Immature natural killer cell (primary cell): ENCODE measurements around the gene PRKG1. TPM values are rescaled to one million over a fixed set of nuclear protein-coding genes. Genes with fewer than 3 reads are reported as not detected.
"Not testable (repeated sequence)": the region's sequence is repeated elsewhere in the genome, so short reads cannot be mapped to it uniquely, and the experiment has no call there.

ENCODE experiments used
- DNase-seq, 3 donors: peaks; one replicate each; pipeline ENCODE4 v3.0.0; 2022; ENCODE audit warnings: mixed read lengths in 1 of 3
- H3K27ac Mint-ChIP-seq, 6 donors: one replicate each; pipeline ENCODE4 v1.8.0; 2020; ENCODE audit warnings: mixed read lengths in 6 of 6, mild to moderate bottlenecking in 5 of 6, inconsistent platforms in 4 of 6, moderate library complexity in 3 of 6
- H3K27me3 Mint-ChIP-seq, 3 donors: one replicate each; pipeline ENCODE4 v1.8.0; 2020 to 2021; ENCODE audit warnings: low read depth in 3 of 3, mild to moderate bottlenecking in 3 of 3, mixed read lengths in 3 of 3, moderate library complexity in 3 of 3, inconsistent platforms in 1 of 3
- H3K36me3 Mint-ChIP-seq, 3 donors: one replicate each; pipeline ENCODE4 v1.8.0; 2020; ENCODE audit warnings: mixed read lengths in 3 of 3, inconsistent platforms in 2 of 3, mild to moderate bottlenecking in 2 of 3
- H3K4me1 Mint-ChIP-seq, 2 donors: one replicate each; pipeline ENCODE4 v1.8.0; 2020; ENCODE audit warnings: inconsistent platforms in 2 of 2, mild to moderate bottlenecking in 2 of 2, mixed read lengths in 2 of 2, moderate library complexity in 1 of 2
- H3K4me3 Mint-ChIP-seq, 5 donors: one replicate each; pipeline ENCODE4 v1.8.0; 2020; ENCODE audit warnings: mild to moderate bottlenecking in 5 of 5, mixed read lengths in 5 of 5, inconsistent platforms in 3 of 5, moderate library complexity in 3 of 5
- H3K9me3 Mint-ChIP-seq, 6 donors: one replicate each; pipeline ENCODE4 v1.8.0; 2020; ENCODE audit warnings: mild to moderate bottlenecking in 6 of 6, mixed read lengths in 6 of 6, inconsistent platforms in 4 of 6, moderate library complexity in 3 of 6
- polyA plus RNA-seq, 3 donors: library from polyadenylated mRNA; unstranded; fragments of 300-500 nt; fragmentation: Illumina TruSeq; gene quantifications; one replicate each; pipeline ENCODE4 v1.2.3, GENCODE V29; 2021

The PRKG1 gene
- polyA plus RNA-seq, 3 donors from 2014 or later = 0.46 TPM; not detected in 2

DNA sequence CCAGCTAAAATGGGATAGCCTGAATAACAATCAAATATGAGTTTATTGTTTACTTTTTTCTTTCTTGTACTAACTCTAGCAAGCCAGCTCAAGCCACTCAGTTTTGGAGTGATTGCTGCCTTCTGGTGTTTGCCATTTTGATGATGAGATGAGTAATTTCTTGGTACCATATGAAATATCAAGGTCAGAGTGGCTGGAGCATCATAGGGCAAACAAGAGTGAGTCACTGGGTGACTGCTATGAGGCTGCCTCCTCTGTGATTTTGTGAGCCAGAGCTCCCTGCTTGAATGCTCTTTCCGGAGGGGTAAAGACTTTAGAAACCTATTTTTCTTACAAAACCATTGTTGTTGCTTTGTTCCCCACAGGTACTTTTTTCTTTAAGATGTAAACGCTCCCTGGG is 295.6 kb downstream of the PRKG1 start:
- Mint-ChIP-seq H3K27ac (no peak overlapping the region), H3K4me1 (no peaks in the 10 kb centered on the region), H3K27me3 (peaks cover 2 to 5% (median 2%) of the 10 kb centered on the region in 3 donors), H3K36me3 (peaks cover 0 to 4% (median 0%) of the 10 kb centered on the region in 3 donors), H3K4me3 (no peak overlapping the region), H3K9me3 (no peaks in the 10 kb centered on the region)
- DNase-seq = no peak

GRCh38 chr10:51371743-51372142 is 297.5 kb downstream of the PRKG1 start:
- Mint-ChIP-seq H3K9me3 (no peaks in the 10 kb centered on the region), H3K36me3 (peaks cover 0 to 4% (median 0%) of the 10 kb centered on the region in 3 donors), H3K27ac (no peak overlapping the region), H3K27me3 (peaks cover 0 to 3% (median 2%) of the 10 kb centered on the region in 3 donors), H3K4me3 (no peak overlapping the region), H3K4me1 (no peaks in the 10 kb centered on the region)
- DNase-seq = no peak

- H3K27ac Mint-ChIP-seq = no peak overlapping the region
- H3K4me1 Mint-ChIP-seq = no peaks in the 10 kb centered on the region
- H3K9me3 Mint-ChIP-seq = peaks cover 0 to 4% (median 0%) of the 10 kb centered on the region in 6 donors
- DNase-seq = no peak
- peaks cover 0 to 2% (median 0%) of the 10 kb centered on the region in 3 donors for H3K27me3 Mint-ChIP-seq
- no peaks in the 10 kb centered on the region for H3K36me3 Mint-ChIP-seq
- H3K4me3 Mint-ChIP-seq = no peak overlapping the region
These were observed 301.5 kb downstream of the PRKG1 start for GRCh38 chr10:51375790-51376189.

GRCh38 chr10:51377070-51377931 is 303.0 kb downstream of the PRKG1 start:
- DNase-seq = no peak
- H3K36me3 Mint-ChIP-seq = no peaks in the 10 kb centered on the region
- peaks cover 0 to 4% (median 0%) of the 10 kb centered on the region in 6 donors for H3K9me3 Mint-ChIP-seq
- peaks cover 0 to 2% (median 0%) of the 10 kb centered on the region in 3 donors for H3K27me3 Mint-ChIP-seq
- H3K4me3 Mint-ChIP-seq = no peak overlapping the region
- H3K27ac Mint-ChIP-seq = no peak overlapping the region
- no peaks in the 10 kb centered on the region for H3K4me1 Mint-ChIP-seq

- peaks cover 0 to 2% (median 1%) of the 10 kb centered on the region in 3 donors for H3K27me3 Mint-ChIP-seq
- no peak overlapping the region for H3K4me3 Mint-ChIP-seq
- H3K36me3 Mint-ChIP-seq = no peaks in the 10 kb centered on the region
- peaks cover 0 to 5% (median 0%) of the 10 kb centered on the region in 6 donors for H3K9me3 Mint-ChIP-seq
- no peak overlapping the region for H3K27ac Mint-ChIP-seq
- H3K4me1 Mint-ChIP-seq = no peaks in the 10 kb centered on the region
- DNase-seq = no peak
These were observed 303.8 kb downstream of the PRKG1 start for GRCh38 chr10:51377932-51378599.

- Mint-ChIP-seq H3K36me3 (no peaks in the 10 kb centered on the region), H3K9me3 (peaks cover 0 to 5% (median 0%) of the 10 kb centered on the region in 6 donors), H3K4me3 (no peak overlapping the region), H3K27ac (no peak overlapping the region), H3K4me1 (no peaks in the 10 kb centered on the region), H3K27me3 (peaks cover 0 to 7% (median 2%) of the 10 kb centered on the region in 3 donors)
- DNase-seq = no peak
These were observed 307.9 kb downstream of the PRKG1 start for GRCh38 chr10:51382181-51382580.

- Mint-ChIP-seq H3K4me1 (no peaks in the 10 kb centered on the region), H3K27ac (no peak overlapping the region), H3K27me3 (peaks cover 2 to 7% (median 2%) of the 10 kb centered on the region in 3 donors), H3K9me3 (peaks cover 0 to 5% (median 0%) of the 10 kb centered on the region in 6 donors), H3K36me3 (no peaks in the 10 kb centered on the region), H3K4me3 (no peak overlapping the region)
- DNase-seq = no peak
These were observed 310.7 kb downstream of the PRKG1 start for GRCh38 chr10:51384971-51385370.

DNA sequence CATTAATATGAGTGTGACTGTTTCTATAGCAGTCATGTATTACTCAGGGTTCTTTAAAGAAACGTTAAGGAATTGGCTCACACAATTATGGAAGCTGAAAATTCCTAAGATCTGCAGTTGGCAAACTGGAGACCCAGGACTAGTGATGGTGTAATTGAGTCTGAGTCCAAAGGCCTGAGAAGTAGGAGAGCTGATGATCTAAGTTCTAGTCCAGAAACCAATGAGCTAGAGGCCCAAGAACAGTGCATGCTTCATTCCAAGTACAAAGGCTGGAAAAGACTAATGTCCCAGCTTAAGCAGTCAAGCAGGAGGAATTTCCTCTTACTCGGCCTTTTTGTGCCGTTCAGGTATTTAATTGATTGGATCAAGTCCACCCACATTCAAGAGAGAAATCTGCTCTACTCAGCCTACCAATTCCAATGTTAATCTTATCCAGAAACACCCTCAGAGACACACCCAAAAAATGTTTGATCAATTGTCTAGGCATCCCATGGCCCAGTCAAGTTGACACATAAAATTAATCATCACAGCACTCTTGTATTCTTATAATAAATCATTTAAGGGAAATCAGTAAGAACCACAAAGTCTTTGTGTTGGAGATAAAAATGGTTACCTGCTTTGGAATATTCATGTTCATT is 312.1 kb downstream of the PRKG1 start:
- H3K27me3 Mint-ChIP-seq = peaks cover 0 to 7% (median 2%) of the 10 kb centered on the region in 3 donors
- H3K4me3 Mint-ChIP-seq = no peak overlapping the region
- H3K27ac Mint-ChIP-seq = no peak overlapping the region
- H3K4me1 Mint-ChIP-seq = no peaks in the 10 kb centered on the region
- DNase-seq = no peak
- H3K36me3 Mint-ChIP-seq = no peaks in the 10 kb centered on the region
- H3K9me3 Mint-ChIP-seq = peaks cover 0 to 3% (median 0%) of the 10 kb centered on the region in 6 donors

DNA sequence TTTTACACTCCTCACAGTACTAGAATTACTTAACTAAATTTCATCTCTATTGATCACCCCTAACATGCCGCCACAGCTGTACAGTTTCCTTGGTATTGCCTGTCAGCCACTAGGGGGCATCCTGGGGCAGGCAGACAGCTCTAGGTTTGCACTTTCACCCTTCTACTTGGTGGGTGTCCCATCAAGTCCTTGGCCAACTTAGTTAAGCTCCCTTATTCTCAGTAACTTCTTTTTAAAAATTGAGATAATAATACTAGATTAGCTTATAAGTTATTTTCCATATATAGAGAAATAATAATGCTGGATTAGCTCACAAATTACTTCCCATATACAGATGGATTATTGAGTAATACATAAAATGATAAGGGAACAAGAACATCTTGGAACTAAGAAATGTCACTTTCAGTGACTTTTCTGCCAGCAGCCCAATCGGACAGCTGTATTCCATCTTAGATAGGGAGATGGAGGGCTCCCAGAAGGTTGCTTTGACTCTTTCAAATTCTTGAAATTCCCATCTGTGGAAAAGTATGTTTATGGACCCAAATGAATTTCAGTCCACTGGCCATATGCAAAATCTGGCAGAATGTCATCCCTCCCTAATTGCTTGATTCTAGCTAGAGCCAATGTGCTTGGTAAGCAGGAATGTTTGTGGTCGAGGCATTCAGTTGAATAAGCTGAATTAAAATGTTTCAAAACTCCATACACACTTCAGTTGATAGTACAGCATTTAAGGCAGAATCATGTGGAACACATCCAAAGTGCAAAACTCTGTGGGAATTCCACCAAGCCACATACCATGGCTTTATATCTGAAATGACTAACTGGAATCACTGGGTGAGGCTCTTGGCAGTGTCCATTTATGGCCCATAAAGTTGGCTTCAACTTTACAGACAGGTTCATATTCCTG is 315.4 kb downstream of the PRKG1 start:
- peaks cover 0 to 2% (median 1%) of the 10 kb centered on the region in 3 donors for H3K27me3 Mint-ChIP-seq
- peaks cover 0 to 2% (median 0%) of the 10 kb centered on the region in 6 donors for H3K9me3 Mint-ChIP-seq
- no peaks in the 10 kb centered on the region for H3K36me3 Mint-ChIP-seq
- H3K4me1 Mint-ChIP-seq = no peaks in the 10 kb centered on the region
- DNase-seq = peak in 2 of 3 donors; percentile 4 to 5
- no peak overlapping the region for H3K27ac Mint-ChIP-seq
- H3K4me3 Mint-ChIP-seq = no peak overlapping the region

- H3K27me3 Mint-ChIP-seq, H3K4me1 Mint-ChIP-seq, H3K4me3 Mint-ChIP-seq, H3K27ac Mint-ChIP-seq, DNase-seq, H3K9me3 Mint-ChIP-seq, H3K36me3 Mint-ChIP-seq: not testable (repeated sequence)
These were observed 318.7 kb downstream of the PRKG1 start for GRCh38 chr10:51393006-51393405.

GRCh38 chr10:51394039-51394438 is 319.8 kb downstream of the PRKG1 start:
- Mint-ChIP-seq H3K27me3 (peaks cover 0 to 2% (median 0%) of the 10 kb centered on the region in 3 donors), H3K4me3 (no peak overlapping the region), H3K9me3 (peaks cover 0 to 2% (median 0%) of the 10 kb centered on the region in 6 donors), H3K27ac (no peak overlapping the region), H3K4me1 (no peaks in the 10 kb centered on the region), H3K36me3 (no peaks in the 10 kb centered on the region)
- no peak for DNase-seq

GRCh38 chr10:51397244-51397643 is 323.0 kb downstream of the PRKG1 start:
- no peak overlapping the region for H3K4me3 Mint-ChIP-seq
- H3K4me1 Mint-ChIP-seq = no peaks in the 10 kb centered on the region
- H3K36me3 Mint-ChIP-seq = no peaks in the 10 kb centered on the region

DNA sequence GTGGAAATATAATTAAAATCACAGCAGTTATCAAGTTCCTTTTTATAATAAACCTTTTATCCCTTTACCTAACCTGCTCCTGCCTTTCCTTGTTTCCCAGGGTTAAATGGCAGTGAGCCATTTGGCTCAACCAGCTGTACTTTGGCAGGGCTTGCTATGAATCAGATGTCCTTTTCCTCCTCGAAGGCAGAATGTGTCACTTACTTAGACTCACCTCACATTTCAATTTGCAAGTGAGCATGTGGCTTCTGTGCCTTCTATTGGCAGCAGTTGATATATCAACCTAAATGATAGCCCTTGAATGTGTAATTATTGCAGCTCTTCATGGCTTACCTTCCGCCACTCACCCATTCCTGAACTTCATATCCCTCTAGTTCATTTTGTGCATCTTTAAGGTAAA is 323.4 kb downstream of the PRKG1 start:
- H3K27me3 Mint-ChIP-seq = no peaks in the 10 kb centered on the region
- DNase-seq = no peak
- no peak overlapping the region for H3K27ac Mint-ChIP-seq
- no peaks in the 10 kb centered on the region for H3K36me3 Mint-ChIP-seq
- no peaks in the 10 kb centered on the region for H3K4me1 Mint-ChIP-seq
- H3K4me3 Mint-ChIP-seq = no peak overlapping the region
- H3K9me3 Mint-ChIP-seq = no peaks in the 10 kb centered on the region

More at GRCh38 chr10:51397244-51397643, 323.0 kb downstream of the PRKG1 start:
- no peak for DNase-seq
- no peak overlapping the region for H3K27ac Mint-ChIP-seq
- no peaks in the 10 kb centered on the region for H3K9me3 Mint-ChIP-seq
- no peaks in the 10 kb centered on the region for H3K27me3 Mint-ChIP-seq
